Ishikawa (cell line): ENCODE results near the gene POLR1D.

ENCODE experiments used
- FOXM1 ChIP-seq: IDR thresholded peaks from 2 replicates; pipeline ENCODE4 v1.6.1; 2012; ENCODE audit warnings: low read depth, borderline replicate concordance
- RAD21 ChIP-seq: IDR thresholded peaks from 2 replicates; pipeline ENCODE4 v1.6.1; 2012; ENCODE audit warnings: low read depth
- REST ChIP-seq: IDR thresholded peaks from 2 replicates; pipeline ENCODE4 v1.6.1; 2012; ENCODE audit warnings: low read depth, mild to moderate bottlenecking
- TEAD4 ChIP-seq: IDR thresholded peaks from 2 replicates; pipeline ENCODE4 v1.6.1; 2012
- YY1 ChIP-seq: IDR thresholded peaks from 2 replicates; pipeline ENCODE4 v1.6.1; 2012; ENCODE audit warnings: low read depth
- TF ChIP-seq, protein P1 (sequence below): IDR thresholded peaks from 2 replicates; pipeline ENCODE4 v1.6.1; 2012

- TF ChIP-seq TEAD4 = no peak
- TF ChIP-seq RAD21 = no peak
- TF ChIP-seq FOXM1 = no peak
- TF ChIP-seq YY1 = no peak
- TF ChIP-seq REST = no peak
- TF ChIP-seq, protein P1, sequence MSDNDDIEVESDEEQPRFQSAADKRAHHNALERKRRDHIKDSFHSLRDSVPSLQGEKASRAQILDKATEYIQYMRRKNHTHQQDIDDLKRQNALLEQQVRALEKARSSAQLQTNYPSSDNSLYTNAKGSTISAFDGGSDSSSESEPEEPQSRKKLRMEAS = no peak
Observed at GRCh38 chr13:27605610-27606200, 16.0 kb upstream of the POLR1D start.
